HepG2 (cell line): ENCODE data around the gene RPS6KB1. TPM values are rescaled to one million over a fixed set of nuclear protein-coding genes. Genes with fewer than 3 reads are reported as not detected.

Experiments used
- BORCS8-MEF2B ChIP-seq: sonication (generic); formaldehyde crosslinking; IDR thresholded peaks from 2 replicates; pipeline ENCODE4 v1.8.0; 2022; ENCODE audit warnings: mild to moderate bottlenecking, missing genetic modification reagents
- BRD4 ChIP-seq: sonication (generic); formaldehyde crosslinking; IDR thresholded peaks from 2 replicates; pipeline ENCODE4 v1.4.0; 2020; ENCODE audit warnings: missing genetic modification reagents
- FOXO1 ChIP-seq: sonication (generic); formaldehyde crosslinking; IDR thresholded peaks from 2 replicates; pipeline ENCODE4 v1.4.0; 2020; ENCODE audit warnings: missing genetic modification reagents
- NCOA2 ChIP-seq: sonication (generic); formaldehyde crosslinking; IDR thresholded peaks from 2 replicates; pipeline ENCODE4 v1.8.0; 2022; ENCODE audit warnings: inconsistent platforms
- NFATC3 ChIP-seq: sonication (generic); formaldehyde crosslinking; IDR thresholded peaks from 2 replicates; pipeline ENCODE4 v1.5.1; 2020; ENCODE audit warnings: mild to moderate bottlenecking, missing genetic modification reagents
- RBFOX2 ChIP-seq: fragments of 200-400 bp; formaldehyde crosslinking; IDR thresholded peaks from 2 replicates; pipeline ENCODE4 v1.6.1; 2017; ENCODE audit warnings: low read depth, mild to moderate bottlenecking, low read length
- SMARCE1 ChIP-seq: fragments of 450-650 bp; IDR thresholded peaks from 2 replicates; pipeline ENCODE4 v1.6.1; 2017; ENCODE audit warnings: borderline replicate concordance
- ZFX ChIP-seq: sonication (generic); formaldehyde crosslinking; IDR thresholded peaks from 2 replicates; pipeline ENCODE4 v1.4.0; 2020; ENCODE audit warnings: mild to moderate bottlenecking, low read depth, missing genetic modification reagents, moderate library complexity
- ZNF160 ChIP-seq: sonication (generic); formaldehyde crosslinking; IDR thresholded peaks from 2 replicates; pipeline ENCODE4 v1.8.0; 2022; ENCODE audit warnings: mild to moderate bottlenecking, inconsistent platforms, missing genetic modification reagents
- ZNF577 ChIP-seq: sonication (generic); formaldehyde crosslinking; IDR thresholded peaks from 2 replicates; pipeline ENCODE4 v1.4.0; 2020; ENCODE audit warnings: mild to moderate bottlenecking, low read depth, missing genetic modification reagents, borderline replicate concordance
- ZNF614 ChIP-seq: IDR thresholded peaks from 2 replicates; pipeline ENCODE4 v1.6.1; 2018; ENCODE audit warnings: missing biosample characterization, missing genetic modification reagents, inconsistent platforms, borderline replicate concordance
- ZNF7 ChIP-seq: IDR thresholded peaks from 2 replicates; pipeline ENCODE4 v1.6.1; 2016; ENCODE audit warnings: missing biosample characterization, missing genetic modification reagents
- polyA plus RNA-seq, 8 experiments: library from polyadenylated mRNA; depleted of rRNA in 3 of 8; stranded (reverse) in 7 of 8; unstranded in 1 of 8; fragments of >200 nt; fragmentation: Illumina TruSeq in 4 of 8; extraction: Trizol in 4 of 8; gene quantifications; 2 replicates each; pipeline versions ENCODE4 v1.2.1 to v1.2.3, GENCODE V29; 2011 to 2016; ENCODE audit warnings: low read depth in 4 of 8, missing spikeins in 1 of 8, mixed read lengths in 1 of 8; ENCODE audit not compliant: insufficient read depth in 1 of 8
- total RNA-seq, 5 experiments: library from RNA; depleted of rRNA; stranded (reverse); fragments of >200 nt; fragmentation: Illumina TruSeq; extraction: Trizol; gene quantifications; 2 replicates each; pipeline ENCODE4 v1.2.3, GENCODE V29; 2016; ENCODE audit warnings: low read depth in 1 of 5
- TF ChIP-seq, protein P1 (sequence below): sonication (generic); formaldehyde crosslinking; IDR thresholded peaks from 2 replicates; pipeline ENCODE4 v1.4.0; 2020; ENCODE audit warnings: missing genetic modification reagents, borderline replicate concordance
- TF ChIP-seq, protein P2 (sequence below): sonication (generic); formaldehyde crosslinking; IDR thresholded peaks from 2 replicates; pipeline ENCODE4 v1.4.0; 2020; ENCODE audit warnings: mild to moderate bottlenecking, low read depth, missing genetic modification reagents
- TF ChIP-seq, protein P3 (sequence below): sonication (generic); formaldehyde crosslinking; conservative IDR thresholded peaks from 2 replicates; pipeline ENCODE4 v1.5.0; 2020; ENCODE audit warnings: missing genetic modification reagents
- TF ChIP-seq, protein P4 (sequence below): sonication (generic); formaldehyde crosslinking; IDR thresholded peaks from 2 replicates; pipeline ENCODE4 v1.5.1; 2020; ENCODE audit warnings: mild to moderate bottlenecking, moderate library complexity, missing genetic modification reagents
- TF ChIP-seq, protein P5 (sequence below): sonication (generic); formaldehyde crosslinking; IDR thresholded peaks from 2 replicates; pipeline ENCODE4 v1.4.0; 2020; ENCODE audit warnings: mild to moderate bottlenecking, missing genetic modification reagents

RPS6KB1 gene
- total and polyA plus RNA-seq, 2 of the 13 experiments (the other 11 are each of a cell fraction or from before 2014, with no cell fraction given): 16.5 to 42.2 TPM

DNA sequence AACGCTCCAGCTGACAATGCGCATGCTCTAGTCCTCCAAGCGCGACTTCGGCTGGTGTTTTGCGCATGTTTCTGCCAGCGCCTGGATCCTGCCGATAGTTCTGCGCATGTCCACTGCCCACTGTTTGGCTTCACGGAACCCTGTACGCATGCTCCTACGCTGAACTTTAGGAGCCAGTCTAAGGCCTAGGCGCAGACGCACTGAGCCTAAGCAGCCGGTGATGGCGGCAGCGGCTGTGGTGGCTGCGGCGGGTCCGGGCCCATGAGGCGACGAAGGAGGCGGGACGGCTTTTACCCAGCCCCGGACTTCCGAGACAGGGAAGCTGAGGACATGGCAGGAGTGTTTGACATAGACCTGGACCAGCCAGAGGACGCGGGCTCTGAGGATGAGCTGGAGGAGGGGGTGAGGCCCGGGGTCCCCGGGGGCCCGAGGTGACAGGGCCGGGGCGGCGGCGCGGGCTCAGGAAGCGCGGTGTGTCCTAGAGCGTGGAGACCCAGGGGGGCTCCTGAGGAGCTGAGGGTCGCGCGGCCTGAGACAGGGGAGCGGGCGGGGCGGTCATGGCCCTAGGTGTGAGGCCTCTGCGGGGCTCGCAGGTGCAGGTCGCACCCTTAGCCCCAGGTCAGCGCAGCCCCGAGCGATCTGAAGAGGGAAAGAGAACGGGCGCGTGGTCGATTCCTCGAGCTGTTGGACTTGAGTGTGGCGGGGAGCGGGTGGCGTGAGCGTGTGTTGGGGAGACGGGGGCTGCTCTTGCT, at the start of gene RPS6KB1, which contains the start of gene TUBD1 (continued):
- TF ChIP-seq ZNF7 (CRISPR knock-in tag) (peak; percentile 47; the same call in 1 of the 2 replicates), SMARCE1 (no peak), BRD4 (peak; percentile 97), ZNF614 (CRISPR knock-in tag) (peak; percentile 76; the same call in 1 of the 2 replicates), ZNF160 (CRISPR knock-in tag) (peak; percentile 83), ZNF577 (CRISPR knock-in tag) (no peak), FOXO1 (CRISPR knock-in tag) (peak; percentile 69), NCOA2 (CRISPR knock-in tag) (peak; percentile 24; the same call in 1 of the 2 replicates), BORCS8-MEF2B (peak; percentile 74), RBFOX2 (peak; percentile 94), ZFX (CRISPR knock-in tag) (peak; percentile 100), NFATC3 (CRISPR knock-in tag) (peak; percentile 21; the same call in 1 of the 2 replicates)
- TF ChIP-seq, protein P1, sequence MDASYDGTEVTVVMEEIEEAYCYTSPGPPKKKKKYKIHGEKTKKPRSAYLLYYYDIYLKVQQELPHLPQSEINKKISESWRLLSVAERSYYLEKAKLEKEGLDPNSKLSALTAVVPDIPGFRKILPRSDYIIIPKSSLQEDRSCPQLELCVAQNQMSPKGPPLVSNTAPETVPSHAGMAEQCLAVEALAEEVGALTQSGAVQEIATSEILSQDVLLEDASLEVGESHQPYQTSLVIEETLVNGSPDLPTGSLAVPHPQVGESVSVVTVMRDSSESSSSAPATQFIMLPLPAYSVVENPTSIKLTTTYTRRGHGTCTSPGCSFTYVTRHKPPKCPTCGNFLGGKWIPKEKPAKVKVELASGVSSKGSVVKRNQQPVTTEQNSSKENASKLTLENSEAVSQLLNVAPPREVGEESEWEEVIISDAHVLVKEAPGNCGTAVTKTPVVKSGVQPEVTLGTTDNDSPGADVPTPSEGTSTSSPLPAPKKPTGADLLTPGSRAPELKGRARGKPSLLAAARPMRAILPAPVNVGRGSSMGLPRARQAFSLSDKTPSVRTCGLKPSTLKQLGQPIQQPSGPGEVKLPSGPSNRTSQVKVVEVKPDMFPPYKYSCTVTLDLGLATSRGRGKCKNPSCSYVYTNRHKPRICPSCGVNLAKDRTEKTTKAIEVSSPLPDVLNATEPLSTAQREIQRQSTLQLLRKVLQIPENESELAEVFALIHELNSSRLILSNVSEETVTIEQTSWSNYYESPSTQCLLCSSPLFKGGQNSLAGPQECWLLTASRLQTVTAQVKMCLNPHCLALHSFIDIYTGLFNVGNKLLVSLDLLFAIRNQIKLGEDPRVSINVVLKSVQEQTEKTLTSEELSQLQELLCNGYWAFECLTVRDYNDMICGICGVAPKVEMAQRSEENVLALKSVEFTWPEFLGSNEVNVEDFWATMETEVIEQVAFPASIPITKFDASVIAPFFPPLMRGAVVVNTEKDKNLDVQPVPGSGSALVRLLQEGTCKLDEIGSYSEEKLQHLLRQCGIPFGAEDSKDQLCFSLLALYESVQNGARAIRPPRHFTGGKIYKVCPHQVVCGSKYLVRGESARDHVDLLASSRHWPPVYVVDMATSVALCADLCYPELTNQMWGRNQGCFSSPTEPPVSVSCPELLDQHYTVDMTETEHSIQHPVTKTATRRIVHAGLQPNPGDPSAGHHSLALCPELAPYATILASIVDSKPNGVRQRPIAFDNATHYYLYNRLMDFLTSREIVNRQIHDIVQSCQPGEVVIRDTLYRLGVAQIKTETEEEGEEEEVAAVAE (CRISPR knock-in tag): no peak
- TF ChIP-seq, protein P2, sequence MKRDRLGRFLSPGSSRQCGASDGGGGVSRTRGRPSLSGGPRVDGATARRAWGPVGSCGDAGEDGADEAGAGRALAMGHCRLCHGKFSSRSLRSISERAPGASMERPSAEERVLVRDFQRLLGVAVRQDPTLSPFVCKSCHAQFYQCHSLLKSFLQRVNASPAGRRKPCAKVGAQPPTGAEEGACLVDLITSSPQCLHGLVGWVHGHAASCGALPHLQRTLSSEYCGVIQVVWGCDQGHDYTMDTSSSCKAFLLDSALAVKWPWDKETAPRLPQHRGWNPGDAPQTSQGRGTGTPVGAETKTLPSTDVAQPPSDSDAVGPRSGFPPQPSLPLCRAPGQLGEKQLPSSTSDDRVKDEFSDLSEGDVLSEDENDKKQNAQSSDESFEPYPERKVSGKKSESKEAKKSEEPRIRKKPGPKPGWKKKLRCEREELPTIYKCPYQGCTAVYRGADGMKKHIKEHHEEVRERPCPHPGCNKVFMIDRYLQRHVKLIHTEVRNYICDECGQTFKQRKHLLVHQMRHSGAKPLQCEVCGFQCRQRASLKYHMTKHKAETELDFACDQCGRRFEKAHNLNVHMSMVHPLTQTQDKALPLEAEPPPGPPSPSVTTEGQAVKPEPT (CRISPR knock-in tag): peak; percentile 84; the same call in 1 of the 2 replicates
- TF ChIP-seq, protein P3, sequence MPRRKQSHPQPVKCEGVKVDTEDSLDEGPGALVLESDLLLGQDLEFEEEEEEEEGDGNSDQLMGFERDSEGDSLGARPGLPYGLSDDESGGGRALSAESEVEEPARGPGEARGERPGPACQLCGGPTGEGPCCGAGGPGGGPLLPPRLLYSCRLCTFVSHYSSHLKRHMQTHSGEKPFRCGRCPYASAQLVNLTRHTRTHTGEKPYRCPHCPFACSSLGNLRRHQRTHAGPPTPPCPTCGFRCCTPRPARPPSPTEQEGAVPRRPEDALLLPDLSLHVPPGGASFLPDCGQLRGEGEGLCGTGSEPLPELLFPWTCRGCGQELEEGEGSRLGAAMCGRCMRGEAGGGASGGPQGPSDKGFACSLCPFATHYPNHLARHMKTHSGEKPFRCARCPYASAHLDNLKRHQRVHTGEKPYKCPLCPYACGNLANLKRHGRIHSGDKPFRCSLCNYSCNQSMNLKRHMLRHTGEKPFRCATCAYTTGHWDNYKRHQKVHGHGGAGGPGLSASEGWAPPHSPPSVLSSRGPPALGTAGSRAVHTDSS (CRISPR knock-in tag): 0 out of 2 replicates have a peak, but pooled peaks have one; percentile 78
- TF ChIP-seq, protein P4, sequence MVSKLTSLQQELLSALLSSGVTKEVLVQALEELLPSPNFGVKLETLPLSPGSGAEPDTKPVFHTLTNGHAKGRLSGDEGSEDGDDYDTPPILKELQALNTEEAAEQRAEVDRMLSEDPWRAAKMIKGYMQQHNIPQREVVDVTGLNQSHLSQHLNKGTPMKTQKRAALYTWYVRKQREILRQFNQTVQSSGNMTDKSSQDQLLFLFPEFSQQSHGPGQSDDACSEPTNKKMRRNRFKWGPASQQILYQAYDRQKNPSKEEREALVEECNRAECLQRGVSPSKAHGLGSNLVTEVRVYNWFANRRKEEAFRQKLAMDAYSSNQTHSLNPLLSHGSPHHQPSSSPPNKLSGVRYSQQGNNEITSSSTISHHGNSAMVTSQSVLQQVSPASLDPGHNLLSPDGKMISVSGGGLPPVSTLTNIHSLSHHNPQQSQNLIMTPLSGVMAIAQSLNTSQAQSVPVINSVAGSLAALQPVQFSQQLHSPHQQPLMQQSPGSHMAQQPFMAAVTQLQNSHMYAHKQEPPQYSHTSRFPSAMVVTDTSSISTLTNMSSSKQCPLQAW (CRISPR knock-in tag): peak; percentile 45; the same call in 1 of the 2 replicates
- TF ChIP-seq, protein P5, sequence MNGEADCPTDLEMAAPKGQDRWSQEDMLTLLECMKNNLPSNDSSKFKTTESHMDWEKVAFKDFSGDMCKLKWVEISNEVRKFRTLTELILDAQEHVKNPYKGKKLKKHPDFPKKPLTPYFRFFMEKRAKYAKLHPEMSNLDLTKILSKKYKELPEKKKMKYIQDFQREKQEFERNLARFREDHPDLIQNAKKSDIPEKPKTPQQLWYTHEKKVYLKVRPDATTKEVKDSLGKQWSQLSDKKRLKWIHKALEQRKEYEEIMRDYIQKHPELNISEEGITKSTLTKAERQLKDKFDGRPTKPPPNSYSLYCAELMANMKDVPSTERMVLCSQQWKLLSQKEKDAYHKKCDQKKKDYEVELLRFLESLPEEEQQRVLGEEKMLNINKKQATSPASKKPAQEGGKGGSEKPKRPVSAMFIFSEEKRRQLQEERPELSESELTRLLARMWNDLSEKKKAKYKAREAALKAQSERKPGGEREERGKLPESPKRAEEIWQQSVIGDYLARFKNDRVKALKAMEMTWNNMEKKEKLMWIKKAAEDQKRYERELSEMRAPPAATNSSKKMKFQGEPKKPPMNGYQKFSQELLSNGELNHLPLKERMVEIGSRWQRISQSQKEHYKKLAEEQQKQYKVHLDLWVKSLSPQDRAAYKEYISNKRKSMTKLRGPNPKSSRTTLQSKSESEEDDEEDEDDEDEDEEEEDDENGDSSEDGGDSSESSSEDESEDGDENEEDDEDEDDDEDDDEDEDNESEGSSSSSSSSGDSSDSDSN (CRISPR knock-in tag): peak; percentile 89
